Hindlimb muscle (tissue), 1 donor: ENCODE measurements around the gene LPO. TPM values are rescaled to one million over a fixed set of nuclear protein-coding genes. Genes with fewer than 3 reads are reported as not detected.

ENCODE experiments used
- polyA plus RNA-seq: library from polyadenylated mRNA; unstranded; fragments of 120-200 nt; gene quantifications from one replicate; pipeline ENCODE4 v1.2.1, GENCODE V29; 2013; ENCODE audit not compliant: insufficient read length

LPO gene
- polyA plus RNA-seq, 1 donor: 0.22 TPM

Other genes starting within 250 kb of the LPO start
- gene SRSF1, start 231.3 kb upstream of the LPO start, polyA plus RNA-seq: 158 TPM
- gene DYNLL2, start 155.2 kb upstream of the LPO start, polyA plus RNA-seq: 42.2 TPM
- 0.05 TPM for gene OR4D1, start 90.2 kb upstream of the LPO start, polyA plus RNA-seq
- not detected for gene OR4D2, start 71.6 kb upstream of the LPO start, polyA plus RNA-seq
- gene EPX, start 45.9 kb upstream of the LPO start, polyA plus RNA-seq: 0.62 TPM
- gene MKS1, start 19.3 kb upstream of the LPO start, polyA plus RNA-seq: 17.0 TPM
- gene MPO, start 42.4 kb downstream of the LPO start, polyA plus RNA-seq: 11.4 TPM
- gene TSPOAP1, start 90.2 kb downstream of the LPO start, polyA plus RNA-seq: 5.5 TPM
- gene SUPT4H1, start 113.6 kb downstream of the LPO start, polyA plus RNA-seq: 70.8 TPM
- 0.05 TPM for gene RNF43, start 178.9 kb downstream of the LPO start, polyA plus RNA-seq
- 0.05 TPM for gene HSF5, start 249.8 kb downstream of the LPO start, polyA plus RNA-seq